HG02623 (cell line): ENCODE data around the gene TCF12.
A peak's percentile ranks its signal among the peaks of the same experiment; 100 is the strongest.
"Not testable (repeated sequence)": the region's sequence is repeated elsewhere in the genome, so short reads cannot be mapped to it uniquely, and the experiment has no call there.

Experiments
- ATAC-seq: cut with Tn5 transposase; IDR thresholded peaks from one replicate; pipeline ENCODE4 v1.9.1; 2021; ENCODE audit warnings: moderate library complexity; ENCODE audit not compliant: unreplicated experiment

Gene TCF12

GRCh38 chr15:56944485-56944884, 26.0 kb downstream of the TCF12 start:
- no peak for ATAC-seq

DNA sequence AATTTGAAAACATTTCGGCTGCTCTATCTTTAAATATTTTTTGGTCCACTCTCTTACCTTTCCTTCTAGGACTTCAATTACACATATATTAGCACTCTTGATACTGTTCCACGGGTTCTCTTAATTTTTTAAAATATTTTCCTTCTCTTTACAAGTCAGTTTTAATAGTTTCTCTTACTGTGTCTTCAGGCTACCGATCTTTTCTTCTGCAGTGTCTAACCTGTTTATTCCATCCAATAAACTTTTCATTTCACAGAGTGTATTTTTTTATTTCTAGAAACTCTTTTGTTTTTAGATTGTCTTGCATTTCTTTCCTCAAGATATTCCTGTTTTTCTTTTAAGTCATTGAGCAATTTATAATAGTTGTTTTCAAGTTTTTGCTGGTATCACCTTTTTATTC, 27.7 kb downstream of the TCF12 start:
- ATAC-seq, result no peak

DNA sequence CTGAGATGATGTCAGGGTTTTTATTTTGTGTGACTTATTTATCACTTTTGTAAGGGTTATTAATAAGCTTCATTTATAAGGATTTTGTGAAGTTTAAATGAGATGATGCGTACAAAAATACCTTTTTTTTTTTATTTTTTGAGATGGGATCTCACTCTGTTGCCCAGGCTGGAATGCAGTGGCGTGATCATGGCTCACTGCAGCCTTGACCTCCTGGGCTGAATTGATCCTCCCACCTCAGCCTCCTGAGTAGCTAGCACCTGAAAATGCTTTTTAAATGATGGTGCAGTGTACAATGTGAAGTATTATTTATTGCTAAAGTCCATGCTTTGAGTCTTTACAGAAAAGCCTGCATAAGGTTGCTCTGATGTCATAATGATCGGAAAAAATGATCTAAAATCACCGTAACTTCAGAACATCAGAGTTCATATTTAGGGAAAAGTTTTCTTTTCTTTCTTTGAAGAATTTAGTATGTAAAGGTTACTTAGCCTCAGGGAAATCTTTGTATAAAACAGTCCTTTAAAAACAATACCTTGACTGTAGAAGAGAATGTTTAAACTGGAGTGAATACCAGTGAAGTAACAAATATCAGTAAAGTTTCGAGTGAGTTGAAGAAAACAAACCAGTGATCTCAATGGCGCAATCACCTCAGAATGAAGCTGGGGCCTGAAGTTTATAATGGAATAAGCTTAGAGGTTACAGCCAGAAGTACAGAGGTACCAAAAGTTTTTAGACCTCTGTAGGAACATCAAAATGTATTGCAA, 29.7 kb downstream of the TCF12 start:
- no peak for ATAC-seq

DNA sequence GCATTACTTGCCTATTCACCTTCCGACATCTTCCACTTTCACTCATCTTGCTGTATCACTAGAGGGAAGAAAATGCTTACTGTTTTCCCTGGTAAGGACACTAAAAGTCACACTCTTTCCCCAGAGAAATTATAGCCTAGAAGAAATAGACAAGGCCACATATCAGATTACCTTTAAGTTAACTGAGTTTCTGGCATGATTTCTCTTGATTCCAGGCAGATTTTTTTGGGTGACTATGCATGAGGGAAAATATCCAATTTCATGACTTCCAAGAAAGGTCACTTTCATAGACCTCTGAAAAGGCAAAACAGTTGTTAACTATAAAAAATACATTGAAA, 30.3 kb downstream of the TCF12 start:
- ATAC-seq, result no peak

GRCh38 chr15:56950979-56951378, 32.5 kb downstream of the TCF12 start:
- peak; percentile 87 for ATAC-seq

- ATAC-seq, result no peak
These were observed 35.3 kb downstream of the TCF12 start for GRCh38 chr15:56953790-56954189.

- ATAC-seq, result not testable (repeated sequence)
These were observed 36.6 kb downstream of the TCF12 start for GRCh38 chr15:56955011-56955410.

DNA sequence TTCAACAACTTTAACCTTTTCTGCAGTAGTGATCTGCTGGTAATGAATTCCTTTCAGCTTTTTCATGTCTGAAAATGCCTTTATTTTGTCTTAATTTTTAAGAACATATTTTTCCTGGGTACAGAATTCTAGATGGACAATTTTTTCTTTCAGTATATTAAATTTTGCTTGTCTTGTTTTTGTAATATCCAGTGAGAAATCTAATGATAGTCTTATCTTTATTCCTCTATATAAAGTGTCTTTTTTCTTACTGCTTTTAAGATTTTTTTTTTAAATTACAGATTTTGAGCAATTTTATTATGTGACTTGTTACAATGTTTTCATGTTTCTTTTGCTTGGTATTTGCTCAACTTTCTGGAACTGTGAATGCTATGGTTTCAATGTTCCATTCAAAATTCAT, 38.1 kb downstream of the TCF12 start:
- ATAC-seq, result no peak

GRCh38 chr15:56957812-56958406, 39.5 kb downstream of the TCF12 start:
- ATAC-seq, result no peak

GRCh38 chr15:56959318-56959648, 40.8 kb downstream of the TCF12 start:
- no peak for ATAC-seq

GRCh38 chr15:56960116-56960515, 41.7 kb downstream of the TCF12 start:
- ATAC-seq, result no peak

DNA sequence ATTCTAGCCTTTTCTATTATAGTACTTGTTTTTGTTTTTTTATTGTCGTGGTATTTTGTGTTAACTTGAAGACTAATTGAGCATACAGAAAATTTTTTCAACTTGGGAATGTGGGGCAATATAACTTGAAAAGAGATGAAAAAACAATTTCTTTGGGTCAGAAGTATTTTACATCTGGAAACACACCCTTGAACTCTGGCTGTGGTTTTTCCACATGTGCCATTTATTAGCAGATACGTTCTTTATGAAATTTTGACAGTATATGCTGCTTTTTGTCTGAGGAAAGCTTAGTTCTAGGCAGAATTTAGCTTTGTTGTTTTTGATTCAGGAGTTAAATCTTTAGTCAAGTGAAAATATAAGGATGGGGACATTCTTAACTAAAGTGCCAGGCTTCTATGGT, 44.7 kb downstream of the TCF12 start:
- no peak for ATAC-seq

DNA sequence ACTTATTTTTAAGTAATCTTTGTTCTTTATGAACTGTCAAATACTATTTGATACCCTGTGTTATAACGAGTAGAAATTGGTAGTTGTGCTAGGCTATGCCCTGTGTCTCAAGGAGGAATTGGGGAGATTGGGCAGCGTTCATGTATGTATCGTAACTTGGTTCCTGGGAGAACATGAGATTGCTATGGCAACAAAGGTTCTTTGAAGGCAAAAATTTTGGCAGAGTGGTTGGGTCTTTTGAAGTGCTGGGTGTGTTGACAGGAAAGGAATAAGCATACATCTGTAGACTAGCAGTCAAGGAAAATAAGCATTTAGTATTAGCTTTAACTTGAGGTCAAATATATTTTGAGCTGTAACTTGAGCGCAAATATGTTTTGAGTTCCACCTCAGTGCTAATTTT, 45.3 kb downstream of the TCF12 start:
- no peak for ATAC-seq

GRCh38 chr15:56964182-56964581, 45.7 kb downstream of the TCF12 start:
- ATAC-seq, result no peak

DNA sequence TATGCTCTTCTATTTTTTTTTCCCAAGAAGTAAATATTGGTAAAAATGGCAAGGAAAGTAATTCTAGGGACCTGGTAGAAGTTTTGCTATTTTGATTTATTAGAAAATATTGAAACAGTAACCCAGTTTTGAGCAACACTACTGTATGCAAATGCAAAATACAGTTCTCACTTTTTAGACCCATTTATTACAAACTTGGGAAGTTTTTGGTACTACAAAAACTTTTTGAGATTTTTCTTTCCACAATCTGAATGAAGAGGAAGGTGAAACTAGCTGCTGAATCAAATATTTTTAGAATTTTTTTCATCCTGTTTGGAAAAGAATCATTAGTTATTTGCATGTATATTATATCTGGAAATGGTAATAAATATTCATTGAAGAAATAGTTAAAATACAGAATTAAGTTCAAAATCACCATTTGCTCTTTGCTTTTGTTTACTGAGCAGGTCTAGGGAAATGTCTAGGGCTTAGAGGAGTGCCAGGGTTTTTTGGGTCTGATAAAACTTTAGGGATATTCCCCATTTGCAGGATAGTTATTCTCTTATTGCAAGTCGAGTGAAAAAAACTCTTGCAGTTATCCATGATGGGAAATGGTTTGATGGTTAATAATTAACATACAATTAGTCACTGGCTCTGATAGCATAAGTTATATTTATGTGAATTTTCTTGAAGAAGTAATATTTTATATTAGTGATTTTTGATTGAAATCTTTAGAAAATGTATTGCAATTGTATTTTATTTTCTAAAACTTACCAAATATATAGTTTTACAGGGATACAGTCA, 47.0 kb downstream of the TCF12 start:
- no peak for ATAC-seq

DNA sequence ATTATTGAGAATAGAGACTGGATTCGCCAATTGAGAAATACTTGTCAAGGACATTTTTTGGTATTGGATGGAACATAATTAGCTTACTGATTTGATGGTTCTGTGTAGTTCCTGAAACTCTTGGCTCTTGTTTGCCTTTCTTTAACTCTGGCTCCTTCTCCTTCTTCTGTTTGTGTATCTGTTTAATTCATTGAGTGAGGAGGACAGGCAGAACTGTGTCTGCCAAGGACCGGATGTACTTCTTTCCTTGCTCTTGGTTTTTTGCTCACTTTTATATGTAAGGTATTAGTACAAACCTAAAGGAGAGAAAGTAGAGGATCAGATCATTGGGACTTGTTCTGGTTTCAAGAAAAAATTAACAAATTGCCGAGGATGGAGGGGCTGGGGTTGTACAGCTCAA, 48.9 kb downstream of the TCF12 start:
- ATAC-seq, result no peak

DNA sequence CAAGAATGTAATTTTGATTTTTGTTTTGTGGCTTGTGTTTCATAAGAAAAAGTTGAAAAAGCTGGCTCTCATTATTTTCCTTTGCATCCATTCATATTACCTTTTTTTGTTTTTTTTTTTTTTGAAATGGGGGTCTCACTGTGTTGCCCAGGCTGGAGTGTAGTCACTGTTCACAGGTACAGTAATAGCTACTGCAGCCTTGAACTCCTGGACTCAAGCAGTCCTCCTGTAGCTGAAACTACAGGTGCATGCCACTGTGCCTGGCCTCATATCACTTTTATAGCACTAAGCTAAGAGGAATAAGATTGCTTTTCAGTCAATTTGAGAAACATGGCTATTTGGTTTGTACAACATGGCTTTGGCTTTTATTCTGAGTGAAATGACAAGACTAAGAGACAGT, 49.8 kb downstream of the TCF12 start:
- ATAC-seq, result no peak

DNA sequence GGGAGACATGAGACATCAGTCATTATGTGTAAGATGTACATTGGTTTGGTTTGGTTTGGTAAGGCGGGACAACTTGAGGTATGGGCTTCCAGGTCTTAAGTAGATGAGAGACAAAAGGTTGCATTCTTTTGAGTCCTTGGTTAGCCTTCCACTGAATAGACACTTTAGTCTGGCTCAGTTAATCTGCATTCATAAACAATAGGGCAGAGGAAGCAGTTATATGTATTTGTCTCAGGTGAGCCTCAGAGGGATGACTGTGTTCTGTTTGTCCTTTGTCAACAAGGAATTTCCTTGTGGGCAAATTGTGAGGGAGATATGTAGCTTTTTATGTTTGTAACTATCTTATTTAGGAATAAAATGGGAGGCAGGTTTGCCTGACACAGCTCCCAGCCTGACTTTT, 50.4 kb downstream of the TCF12 start:
- no peak for ATAC-seq

- ATAC-seq, result no peak
These were observed 50.9 kb downstream of the TCF12 start for GRCh38 chr15:56969265-56969895.

- ATAC-seq, result no peak
These were observed 53.1 kb downstream of the TCF12 start for GRCh38 chr15:56971571-56971970.

- no peak for ATAC-seq
These were observed 53.6 kb downstream of the TCF12 start for GRCh38 chr15:56972016-56972415.

- no peak for ATAC-seq
These were observed 54.0 kb downstream of the TCF12 start for GRCh38 chr15:56972426-56972825.
